HepG2 (cell line): ENCODE data around the gene RSKR. TPM values are rescaled to one million over a fixed set of nuclear protein-coding genes. Genes with fewer than 3 reads are reported as not detected.

ENCODE experiments used
- ATF7-NPFF ChIP-seq: sonication (generic); formaldehyde crosslinking; IDR thresholded peaks from 2 replicates; pipeline ENCODE4 v1.8.1; 2023; ENCODE audit warnings: mild to moderate bottlenecking, low read depth, missing genetic modification reagents, moderate library complexity
- NONO ChIP-seq, 2 experiments: fragments of 450-650 bp in 1 of 2; sonication (generic) in 1 of 2; formaldehyde crosslinking in 1 of 2; IDR thresholded peaks in 1 of 2; conservative IDR thresholded peaks in 1 of 2; 2 replicates each; pipeline versions ENCODE4 v1.6.1 to v1.8.0; 2017 to 2022; ENCODE audit warnings: mild to moderate bottlenecking in 1 of 2, missing genetic modification reagents in 1 of 2, moderate library complexity in 1 of 2
- PITX1 ChIP-seq: sonication (generic); formaldehyde crosslinking; IDR thresholded peaks from 2 replicates; pipeline ENCODE4 v1.5.1; 2020; ENCODE audit warnings: mild to moderate bottlenecking, missing genetic modification reagents
- SALL1 ChIP-seq: sonication (generic); formaldehyde crosslinking; IDR thresholded peaks from 2 replicates; pipeline ENCODE4 v1.8.0; 2022; ENCODE audit warnings: mild to moderate bottlenecking, missing genetic modification reagents
- SP5 ChIP-seq: IDR thresholded peaks from 2 replicates; pipeline ENCODE4 v1.6.1; 2016; ENCODE audit warnings: low read depth, borderline replicate concordance
- TFDP2 ChIP-seq: sonication (generic); formaldehyde crosslinking; IDR thresholded peaks from 2 replicates; pipeline ENCODE4 v1.4.0; 2020; ENCODE audit warnings: missing genetic modification reagents
- ZNF414 ChIP-seq: sonication (generic); formaldehyde crosslinking; IDR thresholded peaks from 2 replicates; pipeline ENCODE4 v1.5.0; 2020; ENCODE audit warnings: missing genetic modification reagents
- ZNF660 ChIP-seq: sonication (generic); formaldehyde crosslinking; IDR thresholded peaks from 2 replicates; pipeline ENCODE4 v1.5.1; 2020; ENCODE audit warnings: mild to moderate bottlenecking, low read depth, missing genetic modification reagents, borderline replicate concordance
- ZNF747 ChIP-seq: sonication (generic); formaldehyde crosslinking; IDR thresholded peaks from 2 replicates; pipeline ENCODE4 v1.8.1; 2023; ENCODE audit warnings: missing genetic modification reagents, mild to moderate bottlenecking, borderline replicate concordance
- ZNF768 ChIP-seq: sonication (generic); formaldehyde crosslinking; IDR thresholded peaks from 2 replicates; pipeline ENCODE4 v1.4.0; 2020; ENCODE audit warnings: missing genetic modification reagents
- polyA plus RNA-seq, 8 experiments: library from polyadenylated mRNA; depleted of rRNA in 3 of 8; stranded (reverse) in 7 of 8; unstranded in 1 of 8; fragments of >200 nt; fragmentation: Illumina TruSeq in 4 of 8; extraction: Trizol in 4 of 8; gene quantifications; 2 replicates each; pipeline versions ENCODE4 v1.2.1 to v1.2.3, GENCODE V29; 2011 to 2016; ENCODE audit warnings: low read depth in 4 of 8, missing spikeins in 1 of 8, mixed read lengths in 1 of 8; ENCODE audit not compliant: insufficient read depth in 1 of 8
- total RNA-seq, 5 experiments: library from RNA; depleted of rRNA; stranded (reverse); fragments of >200 nt; fragmentation: Illumina TruSeq; extraction: Trizol; gene quantifications; 2 replicates each; pipeline ENCODE4 v1.2.3, GENCODE V29; 2016; ENCODE audit warnings: low read depth in 1 of 5
- TF ChIP-seq, protein P1 (sequence below): IDR thresholded peaks from 2 replicates; pipeline ENCODE4 v1.6.1; 2012; ENCODE audit warnings: inconsistent platforms
- TF ChIP-seq, protein P2 (sequence below), 2 experiments: fragments of 450-650 bp in 1 of 2; sonication (generic) in 1 of 2; formaldehyde crosslinking in 1 of 2; IDR thresholded peaks; 2 replicates each; pipeline versions ENCODE4 v1.6.1 to v1.8.0; 2016 to 2022; ENCODE audit warnings: antibody characterized with exemption in 1 of 2, mild to moderate bottlenecking in 1 of 2, missing genetic modification reagents in 1 of 2
- TF ChIP-seq, protein P3 (sequence below): sonication (generic); formaldehyde crosslinking; conservative IDR thresholded peaks from 2 replicates; pipeline ENCODE4 v1.5.0; 2020; ENCODE audit warnings: missing genetic modification reagents

The RSKR gene
- total and polyA plus RNA-seq, 2 of the 13 experiments (the other 11 are each of a cell fraction or from before 2014, with no cell fraction given), result 5.0 to 10.4 TPM

- TF ChIP-seq SALL1 (0 out of 2 replicates have a peak, but pooled peaks have one; percentile 11), SP5 (CRISPR knock-in tag) (peak; percentile 40; the same call in 1 of the 2 replicates), ZNF414 (CRISPR knock-in tag) (0 out of 2 replicates have a peak, but pooled peaks have one; percentile 56), NONO (IDR thresholded peaks at IDR 0.05) (no peak), NONO (CRISPR knock-in tag; conservative IDR thresholded peaks at IDR 0.05) (peak; percentile 29; the same call in 1 of the 2 replicates), ATF7-NPFF (CRISPR knock-in tag) (peak; percentile 17; the same call in 1 of the 2 replicates), TFDP2 (CRISPR knock-in tag) (0 out of 2 replicates have a peak, but pooled peaks have one; percentile 24), ZNF768 (CRISPR knock-in tag) (peak; percentile 30; the same call in 1 of the 2 replicates), ZNF747 (CRISPR knock-in tag) (0 out of 2 replicates have a peak, but pooled peaks have one; percentile 7), PITX1 (CRISPR knock-in tag) (0 out of 2 replicates have a peak, but pooled peaks have one; percentile 15), ZNF660 (CRISPR knock-in tag) (no peak)
- TF ChIP-seq, protein P1, sequence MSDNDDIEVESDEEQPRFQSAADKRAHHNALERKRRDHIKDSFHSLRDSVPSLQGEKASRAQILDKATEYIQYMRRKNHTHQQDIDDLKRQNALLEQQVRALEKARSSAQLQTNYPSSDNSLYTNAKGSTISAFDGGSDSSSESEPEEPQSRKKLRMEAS, result peak; percentile 68
- TF ChIP-seq, protein P2, sequence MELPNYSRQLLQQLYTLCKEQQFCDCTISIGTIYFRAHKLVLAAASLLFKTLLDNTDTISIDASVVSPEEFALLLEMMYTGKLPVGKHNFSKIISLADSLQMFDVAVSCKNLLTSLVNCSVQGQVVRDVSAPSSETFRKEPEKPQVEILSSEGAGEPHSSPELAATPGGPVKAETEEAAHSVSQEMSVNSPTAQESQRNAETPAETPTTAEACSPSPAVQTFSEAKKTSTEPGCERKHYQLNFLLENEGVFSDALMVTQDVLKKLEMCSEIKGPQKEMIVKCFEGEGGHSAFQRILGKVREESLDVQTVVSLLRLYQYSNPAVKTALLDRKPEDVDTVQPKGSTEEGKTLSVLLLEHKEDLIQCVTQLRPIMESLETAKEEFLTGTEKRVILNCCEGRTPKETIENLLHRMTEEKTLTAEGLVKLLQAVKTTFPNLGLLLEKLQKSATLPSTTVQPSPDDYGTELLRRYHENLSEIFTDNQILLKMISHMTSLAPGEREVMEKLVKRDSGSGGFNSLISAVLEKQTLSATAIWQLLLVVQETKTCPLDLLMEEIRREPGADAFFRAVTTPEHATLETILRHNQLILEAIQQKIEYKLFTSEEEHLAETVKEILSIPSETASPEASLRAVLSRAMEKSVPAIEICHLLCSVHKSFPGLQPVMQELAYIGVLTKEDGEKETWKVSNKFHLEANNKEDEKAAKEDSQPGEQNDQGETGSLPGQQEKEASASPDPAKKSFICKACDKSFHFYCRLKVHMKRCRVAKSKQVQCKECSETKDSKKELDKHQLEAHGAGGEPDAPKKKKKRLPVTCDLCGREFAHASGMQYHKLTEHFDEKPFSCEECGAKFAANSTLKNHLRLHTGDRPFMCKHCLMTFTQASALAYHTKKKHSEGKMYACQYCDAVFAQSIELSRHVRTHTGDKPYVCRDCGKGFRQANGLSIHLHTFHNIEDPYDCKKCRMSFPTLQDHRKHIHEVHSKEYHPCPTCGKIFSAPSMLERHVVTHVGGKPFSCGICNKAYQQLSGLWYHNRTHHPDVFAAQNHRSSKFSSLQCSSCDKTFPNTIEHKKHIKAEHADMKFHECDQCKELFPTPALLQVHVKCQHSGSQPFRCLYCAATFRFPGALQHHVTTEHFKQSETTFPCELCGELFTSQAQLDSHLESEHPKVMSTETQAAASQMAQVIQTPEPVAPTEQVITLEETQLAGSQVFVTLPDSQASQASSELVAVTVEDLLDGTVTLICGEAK (IDR thresholded peaks at IDR 0.05), result no peak
- TF ChIP-seq, protein P2 (CRISPR knock-in tag; IDR thresholded peaks at IDR 0.05), result peak; percentile 11; the same call in 1 of the 2 replicates
- TF ChIP-seq, protein P3, sequence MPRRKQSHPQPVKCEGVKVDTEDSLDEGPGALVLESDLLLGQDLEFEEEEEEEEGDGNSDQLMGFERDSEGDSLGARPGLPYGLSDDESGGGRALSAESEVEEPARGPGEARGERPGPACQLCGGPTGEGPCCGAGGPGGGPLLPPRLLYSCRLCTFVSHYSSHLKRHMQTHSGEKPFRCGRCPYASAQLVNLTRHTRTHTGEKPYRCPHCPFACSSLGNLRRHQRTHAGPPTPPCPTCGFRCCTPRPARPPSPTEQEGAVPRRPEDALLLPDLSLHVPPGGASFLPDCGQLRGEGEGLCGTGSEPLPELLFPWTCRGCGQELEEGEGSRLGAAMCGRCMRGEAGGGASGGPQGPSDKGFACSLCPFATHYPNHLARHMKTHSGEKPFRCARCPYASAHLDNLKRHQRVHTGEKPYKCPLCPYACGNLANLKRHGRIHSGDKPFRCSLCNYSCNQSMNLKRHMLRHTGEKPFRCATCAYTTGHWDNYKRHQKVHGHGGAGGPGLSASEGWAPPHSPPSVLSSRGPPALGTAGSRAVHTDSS (CRISPR knock-in tag), result no peak
These were observed 43.1 kb downstream of the RSKR start (continued) for GRCh38 chr17:28570716-28571360.
